GM12878 (cell line): ENCODE data around the gene GRB10. TPM values are rescaled to one million over a fixed set of nuclear protein-coding genes. Genes with fewer than 3 reads are reported as not detected.

ENCODE experiments used
- CBFB ChIP-seq: IDR thresholded peaks from 2 replicates; pipeline ENCODE4 v1.6.1; 2016; ENCODE audit warnings: antibody characterized with exemption, low read depth
- ESRRA ChIP-seq: IDR thresholded peaks from 2 replicates; pipeline ENCODE4 v1.6.1; 2012; ENCODE audit warnings: mild to moderate bottlenecking, low read length, improper control_type of control experiment
- ETV6 ChIP-seq, 2 experiments: fragments of 450-650 bp in 1 of 2; IDR thresholded peaks in 1 of 2; conservative IDR thresholded peaks in 1 of 2; 2 replicates each; pipeline ENCODE4 v1.6.1; 2014; ENCODE audit warnings: antibody characterized with exemption in 1 of 2, borderline replicate concordance in 1 of 2, low read depth in 1 of 2, mild to moderate bottlenecking in 1 of 2, moderate library complexity in 1 of 2
- IKZF1 ChIP-seq: fragments of 450-650 bp; conservative IDR thresholded peaks from 2 replicates; pipeline ENCODE4 v1.6.1; 2017; ENCODE audit warnings: antibody characterized with exemption, mild to moderate bottlenecking
- IKZF2 ChIP-seq, 2 experiments: fragments of 450-650 bp; IDR thresholded peaks; 2 replicates each; pipeline ENCODE4 v1.6.1; 2017; ENCODE audit warnings: mild to moderate bottlenecking in 2 of 2, moderate library complexity in 2 of 2
- KLF5 ChIP-seq: fragments of 450-650 bp; IDR thresholded peaks from 2 replicates; pipeline ENCODE4 v1.6.1; 2014; ENCODE audit warnings: mild to moderate bottlenecking; ENCODE audit not compliant: partially characterized antibody
- MXI1 ChIP-seq: fragments of 150-350 bp; IDR thresholded peaks from 2 replicates; pipeline ENCODE4 v1.6.1; 2011; ENCODE audit warnings: low read depth, mild to moderate bottlenecking, inconsistent platforms, low read length, improper control_type of control experiment
- NFYB ChIP-seq: IDR thresholded peaks from 2 replicates; pipeline ENCODE4 v1.6.1; 2011; ENCODE audit warnings: low read depth, mild to moderate bottlenecking, low read length, improper control_type of control experiment, moderate library complexity; ENCODE audit not compliant: insufficient read depth
- POU2F2 ChIP-seq: IDR thresholded peaks from 3 replicates; pipeline ENCODE4 v1.6.1; 2011; ENCODE audit warnings: low read depth, mild to moderate bottlenecking, low read length, borderline replicate concordance
- SMAD1 ChIP-seq: fragments of 450-650 bp; IDR thresholded peaks from 2 replicates; pipeline ENCODE4 v1.6.1; 2018; ENCODE audit warnings: mild to moderate bottlenecking, low read depth; ENCODE audit not compliant: partially characterized antibody
- SMAD5 ChIP-seq: IDR thresholded peaks from 2 replicates; pipeline ENCODE4 v1.6.1; 2016; ENCODE audit warnings: antibody characterized with exemption, low read depth
- SPI1 ChIP-seq: IDR thresholded peaks from 2 replicates; pipeline ENCODE4 v1.6.1; 2011; ENCODE audit warnings: low read depth, mild to moderate bottlenecking, low read length, moderate library complexity, borderline replicate concordance; ENCODE audit not compliant: insufficient read depth
- YY1 ChIP-seq: IDR thresholded peaks from 2 replicates; pipeline ENCODE4 v1.6.1; 2011; ENCODE audit warnings: low read depth, mild to moderate bottlenecking, low read length
- ZNF217 ChIP-seq: fragments of 450-650 bp; IDR thresholded peaks from 2 replicates; pipeline ENCODE4 v1.6.1; 2017; ENCODE audit warnings: antibody characterized with exemption, mild to moderate bottlenecking
- ZNF384 ChIP-seq: IDR thresholded peaks from 2 replicates; pipeline ENCODE4 v1.6.1; 2012; ENCODE audit warnings: low read depth, mild to moderate bottlenecking, low read length, improper control_type of control experiment, borderline replicate concordance
- polyA plus RNA-seq, 11 experiments: library from polyadenylated mRNA; depleted of rRNA in 4 of 11; unstranded in 6 of 11; stranded (reverse) in 5 of 11; fragments of >200 nt; fragmentation: Nextera tagmentation in 4 of 11; fragmentation: Illumina TruSeq in 1 of 11; extraction: Ambion mirVana in 4 of 11; extraction: Trizol in 1 of 11; gene quantifications; 1 replicate in 1 of 11; 2 replicates in 10 of 11; pipeline versions ENCODE4 v1.2.1 to v1.2.3, GENCODE V29; 2011 to 2016; ENCODE audit warnings: inconsistent platforms in 2 of 11, missing spikeins in 2 of 11, low read depth in 1 of 11
- total RNA-seq, 4 experiments: library from RNA; depleted of rRNA in 3 of 4; stranded (reverse); fragments of >200 nt in 3 of 4; fragmentation: Illumina TruSeq in 1 of 4; extraction: Trizol in 1 of 4; gene quantifications; 2 replicates each; pipeline versions ENCODE4 v1.2.1 to v1.2.3, GENCODE V29; 2013 to 2021
- TF ChIP-seq, protein P1 (sequence below): IDR thresholded peaks from 2 replicates; pipeline ENCODE4 v1.6.1; 2011; ENCODE audit warnings: low read depth, mild to moderate bottlenecking, low read length, moderate library complexity, borderline replicate concordance; ENCODE audit errors: extremely low read depth
- TF ChIP-seq, protein P2 (sequence below): fragments of 450-650 bp; IDR thresholded peaks from 2 replicates; pipeline ENCODE4 v1.6.1; 2014; ENCODE audit warnings: mild to moderate bottlenecking
- TF ChIP-seq, protein P3 (sequence below): IDR thresholded peaks from 2 replicates; pipeline ENCODE4 v1.6.1; 2011; ENCODE audit warnings: mild to moderate bottlenecking, low read depth, low read length, moderate library complexity; ENCODE audit not compliant: insufficient replicate concordance
- TF ChIP-seq, protein P4 (sequence below): IDR thresholded peaks from 2 replicates; pipeline ENCODE4 v1.6.1; 2012; ENCODE audit warnings: low read depth, low read length, improper control_type of control experiment
- TF ChIP-seq, protein P5 (sequence below), 3 experiments: IDR thresholded peaks in 2 of 3; conservative IDR thresholded peaks in 1 of 3; 2 replicates each; pipeline ENCODE4 v1.5.1; 2011; ENCODE audit warnings: low read depth in 3 of 3, low read length in 3 of 3, mild to moderate bottlenecking in 3 of 3, control low read depth in 2 of 3, moderate library complexity in 2 of 3, inconsistent platforms in 1 of 3, mixed read lengths in 1 of 3; ENCODE audit not compliant: control insufficient read depth in 2 of 3, insufficient read depth in 1 of 3; ENCODE audit errors: extremely low read depth in 1 of 3
- TF ChIP-seq, protein P6 (sequence below): fragments of 450-650 bp; conservative IDR thresholded peaks from 2 replicates; pipeline ENCODE4 v1.6.1; 2017; ENCODE audit warnings: mild to moderate bottlenecking, moderate library complexity

GRB10 gene
- total and polyA plus RNA-seq, 10 of the 15 experiments (the other 5 are each of a cell fraction or from before 2014, with no cell fraction given): 0.04 to 0.33 TPM; not detected in 8

DNA sequence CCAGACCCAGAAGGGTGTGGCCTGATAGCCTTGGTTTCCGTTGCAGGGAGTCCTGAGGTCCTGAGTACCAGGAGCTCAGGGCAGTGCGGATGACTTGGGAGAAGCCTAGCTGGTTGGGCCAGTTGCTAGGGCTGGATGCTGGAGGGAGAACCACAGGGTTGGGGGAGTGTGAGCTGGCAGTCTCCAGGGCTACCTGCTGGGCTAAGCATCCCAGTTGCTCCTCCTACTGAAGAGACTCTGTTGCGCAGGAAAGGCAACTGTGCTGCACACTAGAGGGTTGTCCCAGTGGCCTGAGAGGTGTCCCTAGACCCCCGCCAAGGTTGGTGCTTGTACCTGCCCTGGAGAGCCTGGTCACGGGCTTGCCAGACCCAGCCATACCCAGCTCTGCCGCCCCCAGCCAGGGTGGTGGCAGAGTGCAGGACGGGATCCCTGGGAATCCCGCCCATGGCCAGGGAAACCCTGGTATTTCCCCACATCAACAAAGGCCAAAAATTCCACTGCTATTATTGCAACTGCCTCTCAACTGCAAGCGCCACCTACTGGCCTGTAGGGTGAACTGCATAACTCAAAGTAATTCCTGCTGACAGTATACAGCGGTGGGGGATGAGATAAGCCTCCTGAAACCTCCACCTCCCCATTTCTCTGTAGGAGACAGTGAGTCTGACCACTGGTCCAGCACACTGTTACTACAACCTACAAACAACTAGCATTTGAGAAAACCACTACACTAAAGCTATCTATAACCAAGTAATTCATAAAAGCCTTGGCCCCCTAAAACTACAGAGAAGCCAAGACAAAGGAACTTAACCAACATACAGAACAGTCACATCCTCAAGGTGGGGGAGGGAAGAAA, 149.9 kb downstream of the GRB10 start (continued):
- TF ChIP-seq IKZF1 (no peak), MXI1 (no peak), NFYB (no peak), SMAD5 (no peak), POU2F2 (peak; percentile 75; the same call in 1 of the 3 replicates), ZNF384 (no peak), ETV6 (conservative IDR thresholded peaks at IDR 0.05 in 1 of 2, IDR thresholded peaks at IDR 0.05 in 1 of 2; ENCODE audit: borderline replicate concordance in 1 of 2, low read depth in 1 of 2) (no peak), YY1 (peak; percentile 64), SPI1 (no peak), ZNF217 (no peak), IKZF2 (IDR thresholded peaks at IDR 0.05) (no peak), KLF5 (no peak), CBFB (no peak), SMAD1 (no peak), ESRRA (no peak)
- TF ChIP-seq, protein P1, sequence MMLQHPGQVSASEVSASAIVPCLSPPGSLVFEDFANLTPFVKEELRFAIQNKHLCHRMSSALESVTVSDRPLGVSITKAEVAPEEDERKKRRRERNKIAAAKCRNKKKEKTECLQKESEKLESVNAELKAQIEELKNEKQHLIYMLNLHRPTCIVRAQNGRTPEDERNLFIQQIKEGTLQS: no peak
- TF ChIP-seq, protein P2, sequence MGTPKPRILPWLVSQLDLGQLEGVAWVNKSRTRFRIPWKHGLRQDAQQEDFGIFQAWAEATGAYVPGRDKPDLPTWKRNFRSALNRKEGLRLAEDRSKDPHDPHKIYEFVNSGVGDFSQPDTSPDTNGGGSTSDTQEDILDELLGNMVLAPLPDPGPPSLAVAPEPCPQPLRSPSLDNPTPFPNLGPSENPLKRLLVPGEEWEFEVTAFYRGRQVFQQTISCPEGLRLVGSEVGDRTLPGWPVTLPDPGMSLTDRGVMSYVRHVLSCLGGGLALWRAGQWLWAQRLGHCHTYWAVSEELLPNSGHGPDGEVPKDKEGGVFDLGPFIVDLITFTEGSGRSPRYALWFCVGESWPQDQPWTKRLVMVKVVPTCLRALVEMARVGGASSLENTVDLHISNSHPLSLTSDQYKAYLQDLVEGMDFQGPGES: no peak
- TF ChIP-seq, protein P3, sequence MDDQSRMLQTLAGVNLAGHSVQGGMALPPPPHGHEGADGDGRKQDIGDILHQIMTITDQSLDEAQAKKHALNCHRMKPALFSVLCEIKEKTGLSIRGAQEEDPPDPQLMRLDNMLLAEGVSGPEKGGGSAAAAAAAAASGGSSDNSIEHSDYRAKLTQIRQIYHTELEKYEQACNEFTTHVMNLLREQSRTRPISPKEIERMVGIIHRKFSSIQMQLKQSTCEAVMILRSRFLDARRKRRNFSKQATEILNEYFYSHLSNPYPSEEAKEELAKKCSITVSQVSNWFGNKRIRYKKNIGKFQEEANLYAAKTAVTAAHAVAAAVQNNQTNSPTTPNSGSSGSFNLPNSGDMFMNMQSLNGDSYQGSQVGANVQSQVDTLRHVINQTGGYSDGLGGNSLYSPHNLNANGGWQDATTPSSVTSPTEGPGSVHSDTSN: no peak
- TF ChIP-seq, protein P4, sequence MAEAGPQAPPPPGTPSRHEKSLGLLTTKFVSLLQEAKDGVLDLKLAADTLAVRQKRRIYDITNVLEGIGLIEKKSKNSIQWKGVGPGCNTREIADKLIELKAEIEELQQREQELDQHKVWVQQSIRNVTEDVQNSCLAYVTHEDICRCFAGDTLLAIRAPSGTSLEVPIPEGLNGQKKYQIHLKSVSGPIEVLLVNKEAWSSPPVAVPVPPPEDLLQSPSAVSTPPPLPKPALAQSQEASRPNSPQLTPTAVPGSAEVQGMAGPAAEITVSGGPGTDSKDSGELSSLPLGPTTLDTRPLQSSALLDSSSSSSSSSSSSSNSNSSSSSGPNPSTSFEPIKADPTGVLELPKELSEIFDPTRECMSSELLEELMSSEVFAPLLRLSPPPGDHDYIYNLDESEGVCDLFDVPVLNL: no peak
- TF ChIP-seq, protein P5, sequence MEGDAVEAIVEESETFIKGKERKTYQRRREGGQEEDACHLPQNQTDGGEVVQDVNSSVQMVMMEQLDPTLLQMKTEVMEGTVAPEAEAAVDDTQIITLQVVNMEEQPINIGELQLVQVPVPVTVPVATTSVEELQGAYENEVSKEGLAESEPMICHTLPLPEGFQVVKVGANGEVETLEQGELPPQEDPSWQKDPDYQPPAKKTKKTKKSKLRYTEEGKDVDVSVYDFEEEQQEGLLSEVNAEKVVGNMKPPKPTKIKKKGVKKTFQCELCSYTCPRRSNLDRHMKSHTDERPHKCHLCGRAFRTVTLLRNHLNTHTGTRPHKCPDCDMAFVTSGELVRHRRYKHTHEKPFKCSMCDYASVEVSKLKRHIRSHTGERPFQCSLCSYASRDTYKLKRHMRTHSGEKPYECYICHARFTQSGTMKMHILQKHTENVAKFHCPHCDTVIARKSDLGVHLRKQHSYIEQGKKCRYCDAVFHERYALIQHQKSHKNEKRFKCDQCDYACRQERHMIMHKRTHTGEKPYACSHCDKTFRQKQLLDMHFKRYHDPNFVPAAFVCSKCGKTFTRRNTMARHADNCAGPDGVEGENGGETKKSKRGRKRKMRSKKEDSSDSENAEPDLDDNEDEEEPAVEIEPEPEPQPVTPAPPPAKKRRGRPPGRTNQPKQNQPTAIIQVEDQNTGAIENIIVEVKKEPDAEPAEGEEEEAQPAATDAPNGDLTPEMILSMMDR (IDR thresholded peaks at IDR 0.05 in 2 of 3, conservative IDR thresholded peaks at IDR 0.05 in 1 of 3; ENCODE audit: control insufficient read depth in 2 of 3, extremely low read depth in 1 of 3, insufficient read depth in 1 of 3, low read depth in 3 of 3, low read length in 3 of 3): peak; percentile 73 to 95 (median 88)
- TF ChIP-seq, protein P6, sequence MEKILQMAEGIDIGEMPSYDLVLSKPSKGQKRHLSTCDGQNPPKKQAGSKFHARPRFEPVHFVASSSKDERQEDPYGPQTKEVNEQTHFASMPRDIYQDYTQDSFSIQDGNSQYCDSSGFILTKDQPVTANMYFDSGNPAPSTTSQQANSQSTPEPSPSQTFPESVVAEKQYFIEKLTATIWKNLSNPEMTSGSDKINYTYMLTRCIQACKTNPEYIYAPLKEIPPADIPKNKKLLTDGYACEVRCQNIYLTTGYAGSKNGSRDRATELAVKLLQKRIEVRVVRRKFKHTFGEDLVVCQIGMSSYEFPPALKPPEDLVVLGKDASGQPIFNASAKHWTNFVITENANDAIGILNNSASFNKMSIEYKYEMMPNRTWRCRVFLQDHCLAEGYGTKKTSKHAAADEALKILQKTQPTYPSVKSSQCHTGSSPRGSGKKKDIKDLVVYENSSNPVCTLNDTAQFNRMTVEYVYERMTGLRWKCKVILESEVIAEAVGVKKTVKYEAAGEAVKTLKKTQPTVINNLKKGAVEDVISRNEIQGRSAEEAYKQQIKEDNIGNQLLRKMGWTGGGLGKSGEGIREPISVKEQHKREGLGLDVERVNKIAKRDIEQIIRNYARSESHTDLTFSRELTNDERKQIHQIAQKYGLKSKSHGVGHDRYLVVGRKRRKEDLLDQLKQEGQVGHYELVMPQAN: no peak
